Left renal pelvis (tissue), 4 donors: ENCODE data around the gene SYPL2. TPM values are rescaled to one million over a fixed set of nuclear protein-coding genes. Genes with fewer than 3 reads are reported as not detected.
A peak's percentile ranks its signal among the peaks of the same experiment; 100 is the strongest.
"Not testable (repeated sequence)": the region's sequence is repeated elsewhere in the genome, so short reads cannot be mapped to it uniquely, and the experiment has no call there.

Experiments
- DNase-seq, 4 donors: peaks; one replicate each; pipeline ENCODE4 v3.0.0-alpha.2; 2013; ENCODE audit warnings: low read depth in 4 of 4, low spot score in 3 of 4
- polyA plus RNA-seq, 4 donors: library from polyadenylated mRNA; unstranded; fragments of 120-200 nt; gene quantifications; one replicate each; pipeline ENCODE4 v1.2.1, GENCODE V29; 2013; ENCODE audit not compliant: insufficient read length in 4 of 4

SYPL2 gene
- polyA plus RNA-seq = 10 to 100 TPM in 3 of 4 donors, 1 to 10 TPM in 1; 5.3 to 16.4 (median 11.7) TPM

DNA sequence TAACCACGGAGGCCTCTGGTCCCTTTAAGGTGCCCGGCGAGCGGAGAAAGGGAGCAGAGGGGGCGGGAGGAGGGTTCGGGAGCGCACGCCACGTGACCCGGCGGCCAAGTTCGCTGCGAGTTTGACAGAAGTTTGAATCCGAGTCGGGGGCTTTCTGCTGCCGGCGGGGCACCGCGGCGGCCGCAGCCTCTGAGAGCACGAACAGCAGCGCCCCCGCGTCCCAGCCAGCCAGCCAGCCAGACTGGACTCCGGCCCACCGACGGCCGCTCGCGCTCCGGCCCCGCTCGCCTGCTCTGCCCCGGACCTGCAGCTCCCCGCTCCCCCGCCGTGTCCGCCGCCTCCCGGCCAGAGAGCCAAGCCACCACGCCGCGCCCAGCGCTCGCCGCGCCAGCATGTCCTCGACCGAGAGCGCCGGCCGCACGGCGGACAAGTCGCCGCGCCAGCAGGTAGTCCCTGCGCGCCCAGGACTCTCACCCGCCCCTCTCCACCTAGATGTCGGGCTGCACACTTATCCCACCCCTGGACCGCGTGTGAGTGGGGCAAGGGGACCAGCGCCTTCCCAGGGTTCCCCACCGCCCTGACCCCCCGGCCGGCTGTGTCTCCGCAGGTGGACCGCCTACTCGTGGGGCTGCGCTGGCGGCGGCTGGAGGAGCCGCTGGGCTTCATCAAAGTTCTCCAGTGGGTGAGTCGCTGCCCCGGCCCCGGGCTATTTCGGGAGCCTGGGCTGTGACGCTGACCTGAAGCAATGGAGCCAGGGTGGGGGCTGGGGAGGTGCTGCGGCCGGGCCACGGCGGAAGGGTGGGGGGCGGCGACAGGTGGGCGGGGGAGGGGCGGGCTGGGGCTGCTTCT lies at the start of gene SYPL2:
SYPL2 (plus strand) TSS at position 95 of the 849 bp plus-strand sequence; CDS start at position 393, 298 bp downstream.
- no peak for DNase-seq

DNA sequence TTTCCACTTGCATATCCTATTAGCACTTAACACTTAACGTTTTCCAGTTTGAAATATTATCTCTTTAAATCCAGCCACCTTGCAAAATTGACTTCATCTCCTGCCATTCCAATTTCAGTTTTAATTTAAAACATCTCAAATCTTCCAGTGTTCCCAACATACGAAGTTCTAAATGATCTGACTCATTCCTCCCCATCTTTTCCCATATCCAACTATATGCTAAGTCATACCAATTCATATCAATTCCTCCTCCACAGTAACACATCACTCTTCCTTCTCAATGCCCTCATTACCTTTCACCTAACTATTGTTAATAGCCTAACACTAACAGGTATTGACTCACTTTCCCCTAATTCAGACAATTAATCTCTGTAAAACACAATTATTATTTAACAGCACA lies 42.8 kb upstream of the SYPL2 start:
- no peak for DNase-seq

DNA sequence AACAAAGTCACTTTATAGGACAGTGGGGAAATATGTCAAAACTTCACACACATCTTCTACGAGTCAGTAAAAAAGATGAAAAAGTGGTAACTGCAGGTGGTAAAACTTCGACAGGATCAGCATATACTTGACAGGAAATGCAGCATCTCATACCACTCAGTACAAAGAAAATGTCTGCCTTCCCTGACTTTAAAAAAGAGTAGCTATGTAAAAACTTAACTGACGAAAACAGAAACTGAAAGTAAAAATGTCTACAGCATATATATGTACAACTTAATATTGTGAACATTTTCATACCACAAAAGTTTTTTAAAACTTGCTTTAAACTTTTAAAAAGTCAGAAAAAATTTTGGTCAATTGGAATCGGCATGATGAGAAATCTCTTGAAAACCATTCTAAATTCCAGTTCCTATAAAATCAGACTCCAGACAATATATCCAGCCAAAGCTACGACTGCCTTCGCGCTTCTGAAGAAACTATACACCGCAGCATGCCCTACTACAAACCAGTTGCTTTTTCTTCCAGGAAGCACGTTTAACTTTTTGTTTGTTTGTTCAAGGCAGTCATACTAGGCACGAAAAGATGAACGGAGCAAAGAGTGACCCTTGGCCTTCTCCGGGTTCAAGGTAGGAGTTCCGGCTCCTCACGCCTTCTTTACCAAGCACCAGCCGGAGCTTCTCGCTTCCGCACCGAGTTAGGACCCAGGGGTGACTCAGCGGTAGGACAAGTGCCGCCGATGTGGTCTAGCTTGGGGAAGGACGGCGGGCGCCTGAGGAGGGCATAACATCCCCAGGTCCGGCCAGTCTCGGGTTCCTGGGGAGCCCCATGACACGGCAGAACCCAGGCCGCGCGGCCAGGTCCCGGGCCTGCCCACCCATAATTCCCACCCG lies 40.7 kb upstream of the SYPL2 start:
- DNase-seq = peak in 1 of 4 donors; percentile 20

DNA sequence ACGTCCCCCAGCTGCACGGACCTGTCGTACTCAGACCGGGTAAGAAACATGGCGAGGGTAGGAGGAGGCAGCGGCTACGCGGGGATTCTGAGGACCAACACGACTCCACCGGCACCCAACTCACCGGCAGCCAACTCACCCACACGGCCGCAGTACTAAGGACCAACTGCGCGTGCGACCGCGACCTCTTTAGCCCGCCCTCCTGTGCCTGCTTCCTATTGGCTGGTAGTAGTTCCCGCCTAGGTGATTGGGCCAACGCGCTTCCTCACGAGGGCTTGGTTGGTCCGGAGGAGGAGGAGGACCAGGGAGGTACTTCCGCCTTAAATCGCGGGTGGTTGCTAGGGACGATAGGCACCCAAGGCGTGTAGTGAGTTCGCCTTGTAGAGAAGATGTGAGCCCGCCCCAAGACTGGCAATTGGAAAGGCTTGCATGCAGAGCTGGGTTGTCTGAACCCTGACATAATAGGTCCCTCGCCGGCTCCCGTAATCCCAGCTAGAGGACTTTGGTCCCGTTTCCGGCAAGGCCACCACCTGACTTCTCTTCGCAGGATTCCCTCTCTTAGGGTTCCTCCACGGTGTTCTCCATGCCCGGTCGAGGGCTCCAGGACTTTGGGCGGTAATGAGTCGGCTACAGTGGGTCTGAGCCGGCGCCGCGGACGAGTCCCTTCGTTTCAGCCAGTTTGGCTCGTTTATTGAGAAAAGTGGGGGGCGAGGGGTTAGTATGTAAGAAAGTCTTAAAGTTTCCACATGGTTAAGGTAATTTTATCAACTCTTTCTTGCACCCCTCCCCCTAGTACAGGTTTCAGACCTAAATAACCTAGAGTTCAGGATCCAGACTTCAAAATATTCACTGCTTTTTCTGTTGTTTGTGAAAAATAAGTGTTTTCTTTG lies 39.8 kb upstream of the SYPL2 start, which contains the start of gene PSMA5:
PSMA5 (minus strand) TSS at position 168 of the 890 bp plus-strand sequence; CDS start at position 50, 118 bp downstream.
- peak; percentile 93 to 96 (median 94) for DNase-seq

DNA sequence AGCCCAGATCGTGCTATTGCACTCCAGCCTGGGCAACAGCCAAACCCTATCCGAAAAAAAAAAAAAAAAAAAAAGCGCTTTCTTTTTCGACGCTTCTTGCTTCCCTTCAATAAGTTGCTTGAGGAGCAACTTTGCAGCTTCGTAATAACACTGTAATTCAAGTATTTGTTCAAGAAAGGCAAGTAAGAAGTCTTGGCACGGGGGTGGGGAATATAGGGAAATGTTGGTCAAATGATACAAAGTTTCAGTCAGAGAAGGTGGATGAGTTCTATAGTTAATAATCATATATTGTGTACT lies 39.2 kb upstream of the SYPL2 start:
- no peak for DNase-seq

DNA sequence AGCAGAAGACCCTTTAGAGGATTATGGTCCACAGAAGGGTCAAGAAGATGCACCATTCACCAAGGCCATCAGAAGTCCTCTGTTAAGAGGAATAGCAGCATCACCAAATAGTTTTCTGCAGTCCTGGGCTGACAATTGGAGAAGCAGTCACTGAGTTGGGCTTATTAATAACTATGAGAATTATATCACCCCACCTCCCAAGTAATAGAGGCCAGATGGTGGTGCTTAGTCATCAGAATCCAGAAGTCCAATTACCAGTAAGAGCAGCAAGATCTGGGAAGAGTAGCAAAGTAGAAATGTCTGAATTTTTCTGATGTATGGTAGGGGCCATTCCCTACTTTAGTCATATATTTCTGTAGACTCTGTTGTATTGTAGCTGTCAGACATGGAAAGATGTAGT lies 34.0 kb upstream of the SYPL2 start:
- DNase-seq = no peak

DNA sequence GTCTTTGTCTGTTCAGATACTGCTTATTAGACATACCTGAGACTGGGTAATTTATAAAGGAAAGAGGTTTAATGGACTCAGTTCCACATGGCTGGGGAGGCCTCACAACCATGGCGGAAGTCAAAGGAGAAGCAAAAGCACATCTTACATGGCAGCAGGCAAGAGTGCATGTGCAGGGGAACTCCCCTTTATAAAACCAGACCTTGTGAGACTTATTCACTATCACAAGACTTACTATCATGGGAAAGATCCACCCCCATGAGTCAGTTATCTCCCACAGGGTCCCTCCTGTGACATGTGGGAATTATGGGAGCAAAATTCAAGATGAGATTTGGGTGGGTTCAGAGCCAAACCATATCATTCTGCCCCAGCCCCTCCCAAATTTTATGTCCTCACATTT lies 33.0 kb upstream of the SYPL2 start:
- DNase-seq = no peak

DNA sequence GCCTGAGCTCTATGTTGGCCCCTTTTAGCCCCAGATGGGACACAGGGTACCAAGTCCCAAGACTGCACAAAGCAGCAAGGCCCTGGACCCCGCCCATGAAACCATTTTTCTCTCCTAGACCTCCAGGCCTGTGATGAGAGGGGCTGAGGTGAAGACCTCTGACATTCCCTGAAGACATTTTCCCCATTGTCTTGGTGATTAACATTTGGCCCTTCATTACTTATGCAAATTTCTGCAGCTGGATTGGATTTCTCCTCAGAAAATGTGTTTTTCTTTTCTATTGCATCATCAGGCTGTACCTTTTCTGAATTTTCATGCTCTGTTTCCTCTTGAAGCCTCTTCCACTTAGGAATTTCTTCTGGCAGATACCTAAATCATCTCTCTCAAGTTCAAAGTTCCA lies 31.9 kb upstream of the SYPL2 start:
- DNase-seq = no peak

DNA sequence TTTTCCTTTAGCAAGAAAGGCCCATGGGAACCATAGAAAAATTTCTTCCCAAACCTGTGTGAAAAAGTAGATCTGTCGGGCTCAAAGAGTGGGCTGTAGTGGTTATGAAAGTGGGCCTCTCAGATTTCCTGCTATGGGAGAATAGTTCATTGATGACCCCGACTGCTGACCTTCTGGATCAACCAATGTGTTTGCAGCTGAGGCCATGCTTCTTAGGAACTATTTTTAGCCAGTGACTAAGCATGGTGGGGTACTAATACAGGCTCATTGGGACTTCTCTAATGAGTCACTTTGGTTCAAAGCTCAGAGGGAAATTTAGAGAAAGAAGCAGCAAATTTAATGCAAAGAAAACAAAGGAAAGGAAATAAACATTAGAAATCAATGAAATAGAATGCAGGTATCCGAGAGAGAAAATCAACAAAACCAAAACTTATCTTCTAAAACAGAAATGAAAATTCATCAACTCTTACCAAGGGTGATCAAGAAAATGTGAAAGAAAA lies 27.5 kb upstream of the SYPL2 start:
- no peak for DNase-seq

DNA sequence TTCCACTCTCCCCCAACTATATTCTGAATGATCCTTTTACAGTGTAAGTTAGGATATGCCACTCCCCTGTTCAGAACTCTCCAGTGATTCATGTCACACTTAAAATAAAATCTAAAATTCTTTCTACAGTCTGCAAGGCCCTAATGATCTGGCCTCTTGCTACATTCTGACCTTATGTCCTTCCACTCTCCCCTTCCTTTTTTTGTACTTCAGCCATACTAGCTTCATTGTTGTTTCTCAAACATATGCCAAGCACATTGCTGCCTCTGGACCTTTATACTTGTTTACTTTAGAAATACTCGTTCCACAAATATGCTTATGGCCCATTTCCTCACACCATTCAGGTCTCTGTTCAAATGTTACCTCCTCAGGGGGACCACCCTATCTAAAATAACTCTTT lies 25.3 kb upstream of the SYPL2 start:
- no peak for DNase-seq

DNA sequence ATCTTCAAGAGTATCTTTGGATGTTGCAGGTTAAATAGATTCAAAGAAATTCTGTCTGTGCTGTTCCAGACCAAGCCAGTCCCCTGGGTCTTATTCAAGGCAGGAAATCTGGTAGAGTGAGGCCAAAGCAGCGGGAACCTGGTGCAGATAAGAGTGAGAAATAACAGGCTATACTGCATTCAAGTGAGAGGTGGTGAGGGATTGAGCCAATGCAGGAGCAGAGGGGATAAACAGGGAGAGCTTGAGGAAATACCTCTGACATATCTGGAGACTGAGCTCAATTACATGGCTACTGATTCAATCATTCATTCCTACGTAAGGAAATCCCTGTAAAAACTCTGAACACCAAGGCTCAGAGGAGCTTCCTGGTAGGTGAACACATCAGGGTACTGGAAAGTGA lies 22.9 kb upstream of the SYPL2 start:
- DNase-seq = no peak

DNA sequence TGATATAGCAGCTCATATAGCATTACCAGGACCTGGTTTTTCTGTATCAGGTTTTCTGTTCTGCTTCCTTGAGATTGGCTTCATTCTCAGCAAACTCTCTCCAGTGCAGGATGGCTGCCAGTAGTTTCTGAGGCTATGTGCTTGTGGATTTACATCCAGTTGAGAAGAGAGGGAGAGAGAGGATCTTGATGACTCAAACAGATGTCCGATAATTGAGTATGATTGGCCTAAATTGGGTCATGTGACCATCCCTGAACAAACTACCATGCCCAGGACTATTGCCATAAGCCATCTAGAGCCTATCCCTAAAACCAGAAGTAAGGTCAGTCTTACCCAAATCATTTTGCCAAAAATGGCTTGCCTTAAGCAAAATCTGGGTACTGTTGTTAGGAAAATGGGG lies 22.0 kb upstream of the SYPL2 start:
- DNase-seq = no peak

DNA sequence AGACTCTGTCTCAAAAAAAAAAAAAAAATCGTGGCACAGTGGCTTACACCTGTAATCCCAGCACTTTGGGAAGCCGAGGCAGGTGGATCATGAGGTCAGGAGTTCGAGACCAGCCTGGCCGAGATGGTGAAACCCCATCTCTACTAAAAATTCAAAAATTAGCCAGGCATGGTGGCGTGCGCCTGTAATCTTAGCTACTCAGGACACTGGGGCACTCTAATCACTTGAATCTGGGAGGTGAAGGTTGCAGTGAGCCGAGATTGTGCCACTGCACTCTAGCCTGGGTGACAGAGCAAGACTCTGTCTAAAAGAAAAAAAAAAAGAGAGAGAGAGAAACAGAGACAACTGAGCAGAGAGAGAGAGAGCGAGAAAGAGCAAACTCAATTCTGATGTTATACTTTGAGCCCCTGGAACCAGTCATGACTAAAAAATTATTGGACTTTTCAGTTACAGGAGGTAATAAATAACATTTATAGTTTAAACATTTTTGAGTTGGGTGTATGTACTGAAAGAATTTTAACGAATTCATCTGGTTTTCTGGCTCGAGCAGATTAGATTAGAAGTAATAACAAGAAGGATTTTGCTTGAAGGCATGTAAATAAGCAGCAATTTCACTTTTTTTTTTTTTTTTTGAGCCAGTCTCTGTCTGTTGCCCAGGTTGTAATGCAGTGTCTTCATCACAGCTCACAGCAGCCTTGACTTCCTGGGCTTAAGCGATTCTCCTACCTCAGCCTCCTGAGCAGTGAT lies 20.2 kb upstream of the SYPL2 start:
- DNase-seq = not testable (repeated sequence)

DNA sequence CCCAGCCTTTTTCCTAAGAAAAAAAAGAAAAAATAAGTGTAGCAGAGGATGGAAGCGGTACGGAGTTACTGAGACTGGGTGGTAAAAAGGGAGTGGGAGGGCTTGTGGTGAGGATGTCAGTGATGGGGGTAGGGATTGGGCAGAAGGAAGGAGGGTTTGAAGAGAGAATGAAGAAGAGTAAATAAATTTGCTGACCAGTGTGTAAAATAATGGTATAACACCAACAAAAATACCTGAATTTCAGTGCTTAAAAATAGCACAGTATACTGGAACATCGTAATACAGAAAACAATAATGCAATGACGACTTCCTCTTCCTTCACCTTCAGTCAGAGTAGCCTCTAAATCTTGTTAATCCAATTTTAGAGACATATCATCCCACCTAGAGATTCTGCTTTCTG lies 18.8 kb upstream of the SYPL2 start:
- no peak for DNase-seq

DNA sequence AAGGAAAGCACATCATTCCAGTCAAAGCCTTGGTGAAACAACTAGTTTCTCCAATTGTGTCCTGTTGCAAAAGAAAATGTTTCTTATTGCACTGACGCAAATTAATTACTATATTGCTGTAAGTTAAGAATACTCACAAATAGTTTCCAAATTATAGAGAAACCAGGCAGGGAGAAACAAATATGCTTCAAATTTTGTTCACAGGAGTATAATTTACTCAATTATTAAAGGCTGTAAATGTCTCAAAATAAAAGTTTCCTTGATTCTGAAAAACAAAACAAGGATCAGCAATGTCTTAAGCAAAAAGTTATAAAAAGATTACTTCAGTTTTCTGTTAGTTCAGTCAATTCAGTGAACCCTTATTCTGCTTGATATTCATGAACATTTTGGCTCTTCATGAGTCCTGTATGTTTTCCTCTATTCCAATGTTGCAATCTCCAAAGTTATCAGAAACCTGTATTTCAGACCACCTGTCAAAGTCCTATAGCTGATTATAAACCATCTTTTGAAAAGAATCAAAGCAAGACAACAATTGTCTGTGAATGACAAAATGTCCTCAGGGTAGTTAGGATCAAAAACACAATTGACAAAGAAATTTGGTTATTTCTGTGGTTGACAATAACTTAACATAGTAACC lies 11.7 kb upstream of the SYPL2 start:
- no peak for DNase-seq

DNA sequence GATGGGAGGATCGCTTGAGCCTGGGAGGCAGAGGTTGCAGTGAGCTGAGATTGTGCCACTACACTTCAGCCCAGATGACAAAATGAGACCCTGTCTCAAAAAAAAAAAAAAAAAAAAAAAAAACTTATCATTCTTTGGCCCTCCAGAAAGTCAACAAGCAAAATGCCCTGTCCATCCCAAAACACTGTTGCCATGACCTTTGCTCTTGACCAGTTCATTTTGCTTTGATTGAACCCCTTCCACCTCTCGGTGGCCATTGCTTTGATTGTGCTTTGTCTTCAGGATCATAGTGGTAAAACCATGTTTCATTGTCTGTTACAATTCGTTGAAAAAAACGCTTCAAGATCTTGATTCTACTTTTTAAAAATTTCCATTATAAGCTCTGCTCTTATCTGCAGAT lies 8.5 kb upstream of the SYPL2 start:
- DNase-seq = no peak

DNA sequence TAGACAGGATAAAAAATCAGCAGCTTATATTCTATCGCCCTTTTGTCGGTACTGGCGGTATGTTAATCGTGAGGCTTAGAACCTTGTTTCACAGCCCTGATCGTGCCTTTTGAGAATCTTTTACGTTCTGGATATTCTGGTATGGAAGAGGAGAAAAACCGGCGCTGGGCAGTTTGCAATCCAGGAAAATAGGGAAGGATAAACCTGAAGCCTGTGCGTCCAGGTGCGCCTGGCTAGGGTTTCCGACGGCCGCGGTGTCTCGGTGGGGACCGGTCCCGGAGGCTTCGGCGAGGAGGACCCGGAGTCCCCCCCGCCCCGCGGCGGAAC lies 258 bp upstream of the SYPL2 start:
- DNase-seq = no peak

DNA sequence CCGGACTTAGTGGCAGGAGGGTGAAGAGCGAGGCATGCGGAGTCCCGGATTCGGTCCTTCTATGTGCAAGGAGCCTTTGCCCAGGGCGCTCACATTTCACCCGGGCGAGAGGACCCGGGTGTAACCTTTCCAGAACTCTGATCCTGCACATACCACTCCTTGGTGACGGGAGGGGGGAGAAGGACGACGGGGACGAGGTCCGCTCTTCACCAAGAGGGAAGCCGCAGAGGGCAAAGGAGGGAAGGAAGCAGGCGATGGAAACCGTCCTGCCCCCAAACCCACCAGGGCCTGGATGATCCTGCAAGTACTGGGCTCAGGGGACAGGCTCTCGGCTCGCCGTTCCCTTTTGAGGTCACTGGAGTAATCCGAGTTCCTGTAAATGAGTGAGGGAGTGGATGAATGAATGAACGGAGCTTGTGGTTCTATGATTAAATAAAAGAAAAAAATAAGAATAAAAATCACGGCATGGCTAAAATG lies 993 bp downstream of the SYPL2 start:
- DNase-seq = no peak

DNA sequence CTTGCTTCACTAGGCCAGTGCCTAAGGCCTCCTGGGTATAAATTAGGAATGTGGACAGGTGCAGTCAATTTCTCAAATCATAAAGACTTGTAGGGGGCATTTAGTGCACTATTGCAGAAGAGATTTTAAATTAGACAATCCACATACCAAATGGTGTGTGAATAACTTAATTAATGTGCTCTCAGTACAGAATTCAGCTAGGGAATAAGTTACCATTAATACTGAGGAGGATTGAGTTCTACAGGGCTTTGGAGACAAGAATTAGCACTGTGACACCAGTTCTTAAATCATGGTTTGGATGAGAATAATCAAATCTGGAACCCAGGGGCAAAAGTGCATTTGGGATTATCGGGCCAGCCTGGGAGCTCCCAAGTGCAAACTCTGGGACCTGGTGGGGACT lies 1.7 kb downstream of the SYPL2 start:
- no peak for DNase-seq
